Globus pallidus (tissue), 1 donor: ENCODE results near the gene TANK.
"Not testable (repeated sequence)": the region's sequence is repeated elsewhere in the genome, so short reads cannot be mapped to it uniquely, and the experiment has no call there.

Experiments used
- DNase-seq: peaks from one replicate; pipeline ENCODE4 v3.0.0-alpha.2; 2015; ENCODE audit warnings: low spot score

Gene TANK

GRCh38 chr2:161278564-161279229 lies 118.5 kb downstream of the TANK start:
- peak; percentile 16 for DNase-seq

GRCh38 chr2:161279230-161279815 lies 119.1 kb downstream of the TANK start:
- DNase-seq, result not testable (repeated sequence)

- not testable (repeated sequence) for DNase-seq
Observed at GRCh38 chr2:161280906-161281323, 120.7 kb downstream of the TANK start.

- not testable (repeated sequence) for DNase-seq
Observed at GRCh38 chr2:161281615-161282310, 121.5 kb downstream of the TANK start.

GRCh38 chr2:161282311-161282644 lies 122.0 kb downstream of the TANK start:
- not testable (repeated sequence) for DNase-seq

GRCh38 chr2:161283926-161284325 lies 123.7 kb downstream of the TANK start:
- DNase-seq, result no peak
